Common myeloid progenitor, CD34-positive (primary cell): ENCODE data around the gene CH25H.
"Not testable (repeated sequence)": the region's sequence is repeated elsewhere in the genome, so short reads cannot be mapped to it uniquely, and the experiment has no call there.

Experiments
- CTCF ChIA-PET: fragments of 350-600 bp; sonication (Branson Sonifier 250); formaldehyde crosslinking; loops from one replicate; lab custom pipeline; 2021; ENCODE audit warnings: antibody characterized with exemption; lab: Charles Lee
- POLR2A ChIA-PET: fragments of 350-600 bp; sonication (Branson Sonifier 250); formaldehyde crosslinking; loops from one replicate; lab custom pipeline; 2021; ENCODE audit warnings: antibody characterized with exemption; lab: Charles Lee
- DNase-seq, 3 donors: peaks; one replicate each; pipeline versions ENCODE4 v3.0.0 to v3.0.0-alpha.2; 2013
- H3K27ac ChIP-seq, 2 experiments: 1 replicate in 1 of 2; 2 replicates in 1 of 2; pipeline ENCODE4 v1.7.0; 2013; ENCODE audit warnings: inconsistent platforms in 2 of 2, low read length in 2 of 2, mild to moderate bottlenecking in 2 of 2, low read depth in 1 of 2, moderate library complexity in 1 of 2; ENCODE audit not compliant: severe bottlenecking in 2 of 2, insufficient read depth in 1 of 2, poor library complexity in 1 of 2
- H3K27me3 ChIP-seq, 5 experiments: replicated peaks in 2 of 5; 1 replicate in 3 of 5; 2 replicates in 2 of 5; pipeline versions ENCODE4 v1.6.1 to v1.7.0; 2013; ENCODE audit warnings: low read length in 4 of 5, mild to moderate bottlenecking in 2 of 5, moderate library complexity in 2 of 5, inconsistent platforms in 1 of 5; ENCODE audit not compliant: insufficient read depth in 5 of 5, control insufficient read depth in 4 of 5
- H3K36me3 ChIP-seq, 4 experiments: 1 replicate in 2 of 4; 2 replicates in 2 of 4; pipeline versions ENCODE4 v1.6.1 to v1.7.0; 2013; ENCODE audit warnings: low read length in 3 of 4, control low read depth in 1 of 4, mild to moderate bottlenecking in 1 of 4; ENCODE audit not compliant: control insufficient read depth in 4 of 4, insufficient read depth in 4 of 4
- H3K4me1 ChIP-seq, 4 experiments: 1 replicate in 3 of 4; 2 replicates in 1 of 4; pipeline versions ENCODE4 v1.6.1 to v1.7.1; 2013; ENCODE audit warnings: low read length in 3 of 4, mild to moderate bottlenecking in 3 of 4, control low read depth in 1 of 4, inconsistent platforms in 1 of 4, moderate library complexity in 1 of 4; ENCODE audit not compliant: control insufficient read depth in 4 of 4, insufficient read depth in 4 of 4; ENCODE audit errors: control extremely low read depth in 1 of 4
- H3K4me3 ChIP-seq, 7 experiments: 1 replicate in 4 of 7; 2 replicates in 3 of 7; pipeline versions ENCODE4 v1.5.1 to v1.7.0; 2013; ENCODE audit warnings: mild to moderate bottlenecking in 7 of 7, low read length in 6 of 7, moderate library complexity in 6 of 7, inconsistent platforms in 2 of 7, low read depth in 2 of 7, control low read depth in 1 of 7; ENCODE audit not compliant: insufficient read depth in 4 of 7, control insufficient read depth in 1 of 7; ENCODE audit errors: extremely low read depth in 1 of 7
- H3K9me3 ChIP-seq, 5 experiments: 1 replicate in 4 of 5; 2 replicates in 1 of 5; pipeline versions ENCODE4 v1.6.1 to v1.7.1; 2013; ENCODE audit warnings: low read length in 4 of 5, mild to moderate bottlenecking in 2 of 5, inconsistent platforms in 1 of 5, low read depth in 1 of 5, moderate library complexity in 1 of 5; ENCODE audit not compliant: control insufficient read depth in 4 of 5, insufficient read depth in 2 of 5; ENCODE audit errors: control extremely low read depth in 1 of 5
- WGBS: methylation state at CpG from one replicate; pipeline ENCODE4 v1.1.5; 2013; ENCODE audit not compliant: insufficient coverage; 5-methylcytosine and 5-hydroxymethylcytosine counted together

CH25H gene

GRCh38 chr10:89168354-89168900 is 38.7 kb downstream of the CH25H start:
- CTCF ChIA-PET, result interaction anchor here (1.3 kb wide), 1 partner anchor 233 kb away, joined by 3 read pairs; no protein-coding TSS in a partner anchor
- H3K4me1 ChIP-seq, result peaks cover 7 to 21% (median 15%) of the 10 kb centered on the region in 4 experiments
- H3K27me3 ChIP-seq, H3K9me3 ChIP-seq, POLR2A ChIA-PET, H3K36me3 ChIP-seq, H3K4me3 ChIP-seq, DNase-seq, H3K27ac ChIP-seq: not testable (repeated sequence)
- 94% methylated on average over 7 of the region's 9 CpGs for WGBS

GRCh38 chr10:89167915-89168314 is 39.2 kb downstream of the CH25H start:
- DNase-seq, result peak in 2 of 3 donors; percentile 6 to 17
- Histone ChIP-seq H3K36me3 (no peaks in the 10 kb centered on the region), H3K27ac (no peak overlapping the region), H3K27me3 (no peaks in the 10 kb centered on the region), H3K9me3 (no peaks in the 10 kb centered on the region), H3K4me3 (no peak overlapping the region), H3K4me1 (peaks cover 10 to 23% (median 17%) of the 10 kb centered on the region in 4 experiments)
- ChIA-PET POLR2A (no interaction called here), CTCF (interaction anchor here (1.1 to 1.3 kb wide), 2 partner anchors 9 to 233 kb away, joined by 3 read pairs; no protein-coding TSS in a partner anchor)

GRCh38 chr10:89165923-89166322 is 41.2 kb downstream of the CH25H start:
- H3K4me1 ChIP-seq, result peaks cover 10 to 22% (median 16%) of the 10 kb centered on the region in 4 experiments

GRCh38 chr10:89164920-89165319 is 42.2 kb downstream of the CH25H start:
- CTCF ChIA-PET, result interaction anchor here (2.6 kb wide), 1 partner anchor 12 kb away, joined by 10 read pairs; no protein-coding TSS in a partner anchor
- no peak for DNase-seq
- WGBS, result 100% methylated on average over 4 of the region's 4 CpGs
- no peaks in the 10 kb centered on the region for H3K27me3 ChIP-seq
- H3K27ac ChIP-seq, result no peak overlapping the region
- peaks cover 10 to 22% (median 16%) of the 10 kb centered on the region in 4 experiments for H3K4me1 ChIP-seq
- H3K36me3 ChIP-seq, result no peaks in the 10 kb centered on the region
- H3K9me3 ChIP-seq, result no peaks in the 10 kb centered on the region
- no peak overlapping the region for H3K4me3 ChIP-seq
- POLR2A ChIA-PET, result no interaction called here

More at GRCh38 chr10:89165923-89166322, 41.2 kb downstream of the CH25H start:
- Histone ChIP-seq H3K9me3 (no peaks in the 10 kb centered on the region), H3K4me3 (no peak overlapping the region), H3K27me3 (no peaks in the 10 kb centered on the region), H3K27ac (no peak overlapping the region), H3K36me3 (no peaks in the 10 kb centered on the region)
- ChIA-PET CTCF (no interaction called here), POLR2A (no interaction called here)
- 87% methylated on average over 4 of the region's 4 CpGs for WGBS
- no peak for DNase-seq

GRCh38 chr10:89164080-89164479 is 43.0 kb downstream of the CH25H start:
- H3K9me3 ChIP-seq, result no peaks in the 10 kb centered on the region
- CTCF ChIA-PET, result interaction anchor here (0.9 to 2.6 kb wide), 2 partner anchors 13 to 135 kb away, joined by 4 to 10 read pairs; no protein-coding TSS in a partner anchor
- POLR2A ChIA-PET, result no interaction called here
- peak overlapping the region in 5 of 7 experiments; percentile 27 to 74 (median 50) for H3K4me3 ChIP-seq
- H3K36me3 ChIP-seq, result no peaks in the 10 kb centered on the region
- H3K27me3 ChIP-seq, result no peaks in the 10 kb centered on the region
- peak; percentile 14 to 85 (median 78) for DNase-seq
- WGBS, result 0% methylated on average over 2 of the region's 3 CpGs
- peak overlapping the region in 1 of 2 experiments; percentile 16 for H3K27ac ChIP-seq
- H3K4me1 ChIP-seq, result peaks cover 10 to 22% (median 16%) of the 10 kb centered on the region in 4 experiments

GRCh38 chr10:89163265-89163995 is 43.7 kb downstream of the CH25H start:
- Histone ChIP-seq H3K27ac (peak overlapping the region in 1 of 2 experiments; percentile 16), H3K9me3 (no peaks in the 10 kb centered on the region), H3K4me3 (peak overlapping the region in 6 of 7 experiments; percentile 9 to 74 (median 48)), H3K27me3 (no peaks in the 10 kb centered on the region), H3K4me1 (peaks cover 10 to 28% (median 17%) of the 10 kb centered on the region in 4 experiments), H3K36me3 (no peaks in the 10 kb centered on the region)
- WGBS, result 7% methylated on average over 2 of the region's 6 CpGs
- ChIA-PET CTCF (interaction anchor here (0.9 to 2.6 kb wide), 2 partner anchors 13 to 134 kb away, joined by 4 to 10 read pairs; no protein-coding TSS in a partner anchor), POLR2A (no interaction called here)
- peak; percentile 17 to 77 (median 70) for DNase-seq

- no peak for DNase-seq
- H3K27ac ChIP-seq, result no peak overlapping the region
- ChIA-PET POLR2A (no interaction called here), CTCF (interaction anchor here (0.9 kb wide), 1 partner anchor 14 kb away, joined by 3 read pairs; no protein-coding TSS in a partner anchor)
- H3K4me1 ChIP-seq, result peaks cover 10 to 31% (median 17%) of the 10 kb centered on the region in 4 experiments
- no peaks in the 10 kb centered on the region for H3K36me3 ChIP-seq
- H3K4me3 ChIP-seq, result no peak overlapping the region
- no peaks in the 10 kb centered on the region for H3K9me3 ChIP-seq
- no peaks in the 10 kb centered on the region for H3K27me3 ChIP-seq
Measured at GRCh38 chr10:89162596-89162995, 44.5 kb downstream of the CH25H start.
